ENCODE measurements around the gene SPATS1.
A peak's percentile ranks its signal among the peaks of the same experiment; 100 is the strongest.

The SPATS1 gene

GRCh38 chr6:44342489-44342888, at the start of gene SPATS1:
Gene SPATS1, plus strand, starts transcription at chr6:44342650. Its CDS starts 446 bp downstream, at chr6:44343096.
- no peak for DNase-seq (ENCODE audit: low spot score)
- TF ChIP-seq CTCF (IDR thresholded peaks at IDR 0.05; ENCODE audit: poor library complexity, severe bottlenecking), result no peak
- Histone ChIP-seq H3K36me3 (ENCODE audit: low read depth) (no peaks in the 10 kb centered on the region), H3K27me3 (ENCODE audit: insufficient read depth, poor library complexity, severe bottlenecking) (peaks cover 34% of the 10 kb centered on the region), H3K9me3 (ENCODE audit: severe bottlenecking) (no peaks in the 10 kb centered on the region), H3K4me1 (ENCODE audit: insufficient read depth, poor library complexity, severe bottlenecking) (peaks cover 2% of the 10 kb centered on the region), H3K4me3 (ENCODE audit: severe bottlenecking) (no peak within 1 kb of the TSS), H3K27ac (ENCODE audit: poor library complexity, severe bottlenecking) (no peak within 1 kb of the TSS)
- ATAC-seq (ENCODE audit: low read depth), result no peak

GRCh38 chr6:44292661-44293365, 49.6 kb upstream of the SPATS1 start:
- no peak overlapping the region for H3K4me3 ChIP-seq (ENCODE audit: severe bottlenecking)
- no peak for TF ChIP-seq CTCF (IDR thresholded peaks at IDR 0.05; ENCODE audit: poor library complexity, severe bottlenecking)
- no peak overlapping the region for H3K27ac ChIP-seq (ENCODE audit: poor library complexity, severe bottlenecking)
- ATAC-seq (ENCODE audit: low read depth), result no peak
- peaks cover 21% of the 10 kb centered on the region for H3K27me3 ChIP-seq (ENCODE audit: insufficient read depth, poor library complexity, severe bottlenecking)
- H3K4me1 ChIP-seq (ENCODE audit: insufficient read depth, poor library complexity, severe bottlenecking), result no peaks in the 10 kb centered on the region
- H3K36me3 ChIP-seq (ENCODE audit: low read depth), result no peaks in the 10 kb centered on the region
- no peaks in the 10 kb centered on the region for H3K9me3 ChIP-seq (ENCODE audit: severe bottlenecking)
- DNase-seq (ENCODE audit: low spot score), result no peak

GRCh38 chr6:44294832-44295791, 47.3 kb upstream of the SPATS1 start:
- Histone ChIP-seq H3K27me3 (ENCODE audit: insufficient read depth, poor library complexity, severe bottlenecking) (peaks cover 26% of the 10 kb centered on the region), H3K27ac (ENCODE audit: poor library complexity, severe bottlenecking) (no peak overlapping the region), H3K36me3 (ENCODE audit: low read depth) (0 out of 2 replicates have a peak, but pooled peaks cover under 1% of the 10 kb centered on the region), H3K9me3 (ENCODE audit: severe bottlenecking) (no peaks in the 10 kb centered on the region), H3K4me1 (ENCODE audit: insufficient read depth, poor library complexity, severe bottlenecking) (no peaks in the 10 kb centered on the region), H3K4me3 (ENCODE audit: severe bottlenecking) (no peak overlapping the region)
- TF ChIP-seq CTCF (IDR thresholded peaks at IDR 0.05; ENCODE audit: poor library complexity, severe bottlenecking), result no peak
- ATAC-seq (ENCODE audit: low read depth) (no peak), DNase-seq (ENCODE audit: low spot score) (no peak)

- Histone ChIP-seq H3K9me3 (ENCODE audit: severe bottlenecking) (no peaks in the 10 kb centered on the region), H3K27me3 (ENCODE audit: insufficient read depth, poor library complexity, severe bottlenecking) (peaks cover 26% of the 10 kb centered on the region), H3K36me3 (ENCODE audit: low read depth) (peaks cover 9% of the 10 kb centered on the region), H3K4me1 (ENCODE audit: insufficient read depth, poor library complexity, severe bottlenecking) (no peaks in the 10 kb centered on the region), H3K27ac (ENCODE audit: poor library complexity, severe bottlenecking) (no peak overlapping the region), H3K4me3 (ENCODE audit: severe bottlenecking) (peak overlapping the region; percentile 29)
- DNase-seq (ENCODE audit: low spot score) (no peak), ATAC-seq (ENCODE audit: low read depth) (peak; percentile 60)
- TF ChIP-seq CTCF (IDR thresholded peaks at IDR 0.05; ENCODE audit: poor library complexity, severe bottlenecking), result no peak
Measured at GRCh38 chr6:44297063-44298038, 45.1 kb upstream of the SPATS1 start.

All from RWPE2 (cell line).